GM12878 (cell line): ENCODE data around the gene DPM2. TPM values are rescaled to one million over a fixed set of nuclear protein-coding genes. Genes with fewer than 3 reads are reported as not detected.

Experiments used
- ATAC-seq: fragments of 200-7000 bp; cut with Tn5 transposase; 3 replicates; pipeline ENCODE4 v1.9.1; 2020; ENCODE audit warnings: mild to moderate bottlenecking, moderate library complexity
- BruUV-seq: library from RNA; stranded (reverse); fragments of 400-500 nt; replicated peaks from 2 replicates; lab custom pipeline; 2021; lab: Mats Ljungman, UMichigan
- CTCF ChIA-PET: fragments of 300-600 bp; sonication (Branson Sonifier 250); formaldehyde crosslinking; extraction: SDS; loops from one replicate; lab custom pipeline; 2021; ENCODE audit warnings: inconsistent platforms; lab: Yijun Ruan, JAX
- POLR2A ChIA-PET: fragments of 350-600 bp; formaldehyde crosslinking; extraction: SDS; loops from one replicate; lab custom pipeline; 2021; ENCODE audit warnings: inconsistent platforms; lab: Charles Lee
- RAD21 ChIA-PET: fragments of 300-600 bp; sonication (Branson Sonifier 250); formaldehyde crosslinking; loops from one replicate; lab custom pipeline; 2023; ENCODE audit warnings: antibody characterized with exemption; ENCODE audit not compliant: unreplicated experiment; lab: Charles Lee
- SMC1A ChIA-PET: fragments of 300-600 bp; sonication (Branson Sonifier 250); formaldehyde crosslinking; loops from one replicate; lab custom pipeline; 2023; ENCODE audit not compliant: unreplicated experiment, uncharacterized antibody; lab: Charles Lee
- DNase-seq: peaks from one replicate; pipeline ENCODE4 v3.0.0-alpha.2; 2011; ENCODE audit warnings: low read depth, low spot score
- FAIRE-seq: peaks from 3 replicates; lab custom pipeline; 2011; peaks lifted over from hg19 to GRCh38; lab: Jason Lieb, UNC
- H2AFZ ChIP-seq: 2 replicates; pipeline ENCODE4 v1.6.0; 2011; ENCODE audit warnings: low read depth, low read length, control low read depth; ENCODE audit not compliant: control insufficient read depth
- H3K27ac ChIP-seq: 2 replicates; pipeline ENCODE4 v1.5.1; 2011; ENCODE audit warnings: control low read depth; ENCODE audit not compliant: control insufficient read depth, insufficient read depth
- H3K27me3 ChIP-seq, 2 experiments: replicated peaks in 1 of 2; 2 replicates each; pipeline versions ENCODE4 v1.6.0 to v1.6.1; 2011; ENCODE audit warnings: low read length in 1 of 2; ENCODE audit not compliant: control insufficient read depth in 2 of 2, insufficient read depth in 2 of 2
- H3K36me3 ChIP-seq, 2 experiments: 2 replicates each; pipeline ENCODE4 v1.5.1; 2011; ENCODE audit warnings: low read length in 1 of 2; ENCODE audit not compliant: control insufficient read depth in 2 of 2, insufficient read depth in 2 of 2
- H3K4me1 ChIP-seq: 2 replicates; pipeline ENCODE4 v1.6.1; 2011; ENCODE audit warnings: mild to moderate bottlenecking, low read length, moderate library complexity, mixed read lengths; ENCODE audit not compliant: control insufficient read depth, insufficient read depth
- H3K4me2 ChIP-seq: 2 replicates; pipeline ENCODE4 v1.6.0; 2011; ENCODE audit warnings: control low read depth; ENCODE audit not compliant: control insufficient read depth, insufficient read depth
- H3K4me3 ChIP-seq: fragments of 200-600 bp; sonication (generic); 2 replicates; pipeline ENCODE4 v1.5.1; 2016
- H3K79me2 ChIP-seq: 2 replicates; pipeline ENCODE4 v1.6.0; 2011; ENCODE audit warnings: low read length; ENCODE audit not compliant: control insufficient read depth, insufficient read depth
- H3K9ac ChIP-seq: 2 replicates; pipeline ENCODE4 v1.8.0; 2011; ENCODE audit warnings: low read length, control low read depth, mixed read lengths; ENCODE audit not compliant: control insufficient read depth, insufficient read depth
- H3K9me3 ChIP-seq: replicated peaks from 3 replicates; pipeline ENCODE4 v1.5.1; 2011; ENCODE audit warnings: mild to moderate bottlenecking, low read length; ENCODE audit not compliant: control insufficient read depth, insufficient read depth
- H4K20me1 ChIP-seq: 2 replicates; pipeline ENCODE4 v1.6.0; 2011; ENCODE audit not compliant: control insufficient read depth, insufficient read depth
- ASH2L ChIP-seq: fragments of 300-600, 200-600 bp; sonication (generic); IDR thresholded peaks from 2 replicates; pipeline ENCODE4 v1.6.1; 2017; ENCODE audit warnings: low read depth, mild to moderate bottlenecking, borderline replicate concordance
- BACH1 ChIP-seq: fragments of 450-650 bp; IDR thresholded peaks from 2 replicates; pipeline ENCODE4 v1.6.1; 2017; ENCODE audit warnings: mild to moderate bottlenecking, borderline replicate concordance
- BHLHE40 ChIP-seq, 2 experiments: fragments of 450-650 bp in 1 of 2; IDR thresholded peaks; 2 replicates each; pipeline ENCODE4 v1.6.1; 2011 to 2017; ENCODE audit warnings: low read depth in 2 of 2, borderline replicate concordance in 1 of 2, improper control_type of control experiment in 1 of 2, low read length in 1 of 2, mild to moderate bottlenecking in 1 of 2
- EED ChIP-seq: sonication (generic); IDR thresholded peaks from 2 replicates; pipeline ENCODE4 v1.6.1; 2016; ENCODE audit warnings: antibody characterized with exemption, low read depth
- GABPA ChIP-seq: IDR thresholded peaks from 2 replicates; pipeline ENCODE4 v1.6.1; 2014; ENCODE audit warnings: antibody characterized with exemption, low read depth, mild to moderate bottlenecking, inconsistent platforms
- HCFC1 ChIP-seq: fragments of 150-350 bp; IDR thresholded peaks from 2 replicates; pipeline ENCODE4 v1.6.1; 2014; ENCODE audit warnings: low read length
- HDAC6 ChIP-seq: fragments of 200-600 bp; sonication (generic); IDR thresholded peaks from one replicate; pipeline ENCODE4 v1.8.0; 2017; ENCODE audit warnings: antibody characterized with exemption; ENCODE audit not compliant: unreplicated experiment
- LARP7 ChIP-seq: fragments of 450-650 bp; IDR thresholded peaks from 2 replicates; pipeline ENCODE4 v1.6.1; 2017; ENCODE audit warnings: mild to moderate bottlenecking
- MTA2 ChIP-seq: fragments of 450-650 bp; IDR thresholded peaks from 2 replicates; pipeline ENCODE4 v1.6.1; 2016; ENCODE audit warnings: low read depth, mild to moderate bottlenecking, moderate library complexity
- PAX5 ChIP-seq: IDR thresholded peaks from 2 replicates; pipeline ENCODE4 v1.6.1; 2011; ENCODE audit warnings: low read depth, low read length, borderline replicate concordance
- POU2F2 ChIP-seq: IDR thresholded peaks from 3 replicates; pipeline ENCODE4 v1.6.1; 2011; ENCODE audit warnings: low read depth, mild to moderate bottlenecking, low read length, borderline replicate concordance
- RAD21 ChIP-seq: IDR thresholded peaks from 2 replicates; pipeline ENCODE4 v1.6.1; 2011; ENCODE audit warnings: mild to moderate bottlenecking, low read depth, low read length, moderate library complexity; ENCODE audit not compliant: insufficient read depth
- RB1 ChIP-seq: fragments of 450-650 bp; formaldehyde crosslinking; IDR thresholded peaks from 2 replicates; pipeline ENCODE4 v1.6.1; 2017; ENCODE audit warnings: mild to moderate bottlenecking, borderline replicate concordance
- RUNX3 ChIP-seq: IDR thresholded peaks from 2 replicates; pipeline ENCODE4 v1.6.1; 2012; ENCODE audit warnings: low read length, inconsistent platforms
- SPI1 ChIP-seq: IDR thresholded peaks from 2 replicates; pipeline ENCODE4 v1.6.1; 2011; ENCODE audit warnings: low read depth, mild to moderate bottlenecking, low read length, moderate library complexity, borderline replicate concordance; ENCODE audit not compliant: insufficient read depth
- SRF ChIP-seq, 2 experiments: IDR thresholded peaks; 2 replicates each; pipeline ENCODE4 v1.6.1; 2011; ENCODE audit warnings: low read depth in 2 of 2, low read length in 2 of 2, mild to moderate bottlenecking in 1 of 2, moderate library complexity in 1 of 2
- TCF12 ChIP-seq: IDR thresholded peaks from 2 replicates; pipeline ENCODE4 v1.6.1; 2011; ENCODE audit warnings: low read depth, mild to moderate bottlenecking, low read length
- TCF3 ChIP-seq: IDR thresholded peaks from 2 replicates; pipeline ENCODE4 v1.6.1; 2012; ENCODE audit warnings: low read depth, mild to moderate bottlenecking, low read length, borderline replicate concordance; ENCODE audit not compliant: insufficient read depth
- WGBS: methylation state at CpG from one replicate; pipeline ENCODE4 v1.1.6; 2016; ENCODE audit warnings: low lambda C conversion rate; ENCODE audit not compliant: insufficient replicate concordance, insufficient coverage; ENCODE audit errors: missing lambda C conversion rate; 5-methylcytosine and 5-hydroxymethylcytosine counted together
- in situ Hi-C: fragments of 300-500 bp; cut with MboI; formaldehyde crosslinking; loops from 9 replicates; pipeline ENCODE4 v1.14.3; 2018; ENCODE audit warnings: mixed read lengths
- intact Hi-C: fragments of 100-400 bp; cut with micrococcal nuclease; formaldehyde crosslinking; loops from one replicate; pipeline ENCODE4 v1.14.2; 2022; ENCODE audit not compliant: unreplicated experiment
- polyA plus RNA-seq, 11 experiments: library from polyadenylated mRNA; depleted of rRNA in 4 of 11; unstranded in 6 of 11; stranded (reverse) in 5 of 11; fragments of >200 nt; fragmentation: Nextera tagmentation in 4 of 11; fragmentation: Illumina TruSeq in 1 of 11; extraction: Ambion mirVana in 4 of 11; extraction: Trizol in 1 of 11; gene quantifications; 1 replicate in 1 of 11; 2 replicates in 10 of 11; pipeline versions ENCODE4 v1.2.1 to v1.2.3, GENCODE V29; 2011 to 2016; ENCODE audit warnings: inconsistent platforms in 2 of 11, missing spikeins in 2 of 11, low read depth in 1 of 11
- total RNA-seq, 4 experiments: library from RNA; depleted of rRNA in 3 of 4; stranded (reverse); fragments of >200 nt in 3 of 4; fragmentation: Illumina TruSeq in 1 of 4; extraction: Trizol in 1 of 4; gene quantifications; 2 replicates each; pipeline versions ENCODE4 v1.2.1 to v1.2.3, GENCODE V29; 2013 to 2021
- TF ChIP-seq, protein P1 (sequence below): fragments of 450-650 bp; conservative IDR thresholded peaks from 2 replicates; pipeline ENCODE4 v1.6.1; 2017; ENCODE audit warnings: mild to moderate bottlenecking, moderate library complexity
- TF ChIP-seq, protein P2 (sequence below): IDR thresholded peaks from 2 replicates; pipeline ENCODE4 v1.6.1; 2011; ENCODE audit warnings: low read depth, mild to moderate bottlenecking, low read length, moderate library complexity, borderline replicate concordance; ENCODE audit errors: extremely low read depth

DPM2 gene
- total and polyA plus RNA-seq, 10 of the 15 experiments (the other 5 are each of a cell fraction or from before 2014, with no cell fraction given): 22.7 to 77.9 (median 44.7) TPM

DNA sequence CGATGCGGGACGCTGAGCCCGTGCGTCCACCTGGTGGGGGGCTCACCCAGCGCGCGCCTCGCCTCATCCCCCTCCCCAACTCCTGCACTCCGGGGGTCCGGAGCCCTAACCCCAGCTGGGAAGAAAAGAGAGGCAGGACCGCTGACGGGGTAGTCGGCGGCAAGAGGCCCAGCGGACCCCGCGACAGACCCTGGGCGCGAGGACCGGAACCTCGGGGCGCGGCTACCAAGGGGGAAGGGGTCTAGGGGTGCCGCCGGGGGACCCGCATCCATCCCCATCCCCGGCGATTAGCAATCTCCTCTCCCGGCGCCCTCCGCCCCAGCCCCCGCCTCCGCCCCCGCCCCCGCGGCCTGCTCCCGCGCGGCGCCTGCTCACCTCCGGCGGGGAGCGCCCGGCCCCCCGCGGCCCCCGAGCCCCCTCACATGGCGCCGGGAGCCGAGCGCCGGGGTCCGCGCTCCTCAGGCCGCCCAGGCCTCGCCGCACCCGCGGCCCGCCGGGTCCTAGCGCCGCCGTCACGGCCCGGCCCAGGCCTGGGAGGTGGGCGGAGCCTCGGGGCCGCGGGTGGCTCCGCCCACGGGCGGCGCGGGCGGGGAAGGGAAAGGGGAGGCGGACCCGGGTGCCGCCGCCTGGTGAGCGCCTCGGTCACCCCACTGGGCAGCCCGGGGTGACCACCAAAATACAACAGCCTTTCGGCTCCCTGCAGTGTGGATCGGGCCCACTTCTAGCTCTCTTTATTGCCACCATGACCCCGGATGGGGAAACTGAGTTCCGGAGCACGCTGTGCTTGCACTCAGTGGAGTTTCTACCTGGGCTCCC is 38.3 kb downstream of the DPM2 start, which contains the start of gene ST6GALNAC6:
Gene ST6GALNAC6 (minus strand): TSS at position 476 of the 816 bp plus-strand sequence. CDS start 1,622 bp downstream, outside the sequence.
- SMC1A ChIA-PET: interaction anchor here (1.0 to 4.8 kb wide), 4 partner anchors 10 to 207 kb away, joined by 3 to 36 read pairs (median 5); partner anchors contain the start of gene ST6GALNAC4
- RAD21 ChIA-PET: interaction anchor here (1.3 to 10.1 kb wide), 2 partner anchors 14 to 17 kb away, joined by 3 to 92 read pairs; partner anchors contain the start of gene ST6GALNAC4
- peak within 1 kb of the TSS; percentile 65; the same call in 1 of the 2 replicates for H3K27ac ChIP-seq
- H3K27me3 ChIP-seq: no peaks in the 10 kb centered on the region
- H4K20me1 ChIP-seq: no peaks in the 10 kb centered on the region
- H3K36me3 ChIP-seq: peaks cover under 1 to 5% of the 10 kb centered on the region in 2 experiments; a peak in 3 of 4 replicates
- ATAC-seq: peak; percentile 76
- H3K4me1 ChIP-seq: peaks cover 49% of the 10 kb centered on the region
- peak within 1 kb of the TSS; percentile 91 for H3K4me3 ChIP-seq
- peak within 1 kb of the TSS; percentile 81 for H2AFZ ChIP-seq
- H3K9me3 ChIP-seq: peaks cover 2% of the 10 kb centered on the region; the same call in 2 of the 3 replicates
- POLR2A ChIA-PET: interaction anchor here (0.9 to 11.0 kb wide), 6 partner anchors 10 to 229 kb away, joined by 3 to 166 read pairs (median 3); partner anchors contain the start of genes CDK9, SH2D3C and ST6GALNAC4
- intact Hi-C loops: no loop called here
- no TSS peak for BruUV-seq
- no peak for DNase-seq
- FAIRE-seq: no peak
- peak within 1 kb of the TSS; percentile 88 for H3K9ac ChIP-seq
- H3K79me2 ChIP-seq: peaks cover 5% of the 10 kb centered on the region
- CTCF ChIA-PET: interaction anchor here (0.6 to 4.5 kb wide), 6 partner anchors 11 to 742 kb away, joined by 3 to 24 read pairs (median 4); no protein-coding TSS in a partner anchor
- H3K4me2 ChIP-seq: peak within 1 kb of the TSS; percentile 92
- 2% methylated on average over 42 of the region's 89 CpGs for WGBS
- in situ Hi-C loops: no loop called here
- TF ChIP-seq PAX5 (peak; percentile 49; the same call in 1 of the 2 replicates), BACH1 (peak; percentile 63; the same call in 1 of the 2 replicates), SPI1 (no peak), LARP7 (0 out of 2 replicates have a peak, but pooled peaks have one; percentile 16), TCF12 (peak; percentile 48; the same call in 1 of the 2 replicates), HCFC1 (0 out of 2 replicates have a peak, but pooled peaks have one; percentile 37), MTA2 (no peak), BHLHE40 (IDR thresholded peaks at IDR 0.05; ENCODE audit: borderline replicate concordance in 1 of 2, low read depth in 2 of 2, low read length in 1 of 2) (peak in 1 of 2 experiments; percentile 68; a peak in 3 of 4 replicates), GABPA (0 out of 2 replicates have a peak, but pooled peaks have one; percentile 58), ASH2L (no peak), POU2F2 (peak; percentile 48; the same call in 1 of the 3 replicates), SRF (IDR thresholded peaks at IDR 0.05; ENCODE audit: low read depth in 2 of 2, low read length in 2 of 2) (0 out of 4 replicates have a peak, but pooled peaks of 1 of the 2 experiments have one; percentile 36), RAD21 (peak; percentile 17; the same call in 1 of the 2 replicates), RB1 (0 out of 2 replicates have a peak, but pooled peaks have one; percentile 65), TCF3 (0 out of 2 replicates have a peak, but pooled peaks have one; percentile 28), HDAC6 (no peak), RUNX3 (peak; percentile 14; the same call in 1 of the 2 replicates), EED (0 out of 2 replicates have a peak, but pooled peaks have one; percentile 14)
- TF ChIP-seq, protein P1, sequence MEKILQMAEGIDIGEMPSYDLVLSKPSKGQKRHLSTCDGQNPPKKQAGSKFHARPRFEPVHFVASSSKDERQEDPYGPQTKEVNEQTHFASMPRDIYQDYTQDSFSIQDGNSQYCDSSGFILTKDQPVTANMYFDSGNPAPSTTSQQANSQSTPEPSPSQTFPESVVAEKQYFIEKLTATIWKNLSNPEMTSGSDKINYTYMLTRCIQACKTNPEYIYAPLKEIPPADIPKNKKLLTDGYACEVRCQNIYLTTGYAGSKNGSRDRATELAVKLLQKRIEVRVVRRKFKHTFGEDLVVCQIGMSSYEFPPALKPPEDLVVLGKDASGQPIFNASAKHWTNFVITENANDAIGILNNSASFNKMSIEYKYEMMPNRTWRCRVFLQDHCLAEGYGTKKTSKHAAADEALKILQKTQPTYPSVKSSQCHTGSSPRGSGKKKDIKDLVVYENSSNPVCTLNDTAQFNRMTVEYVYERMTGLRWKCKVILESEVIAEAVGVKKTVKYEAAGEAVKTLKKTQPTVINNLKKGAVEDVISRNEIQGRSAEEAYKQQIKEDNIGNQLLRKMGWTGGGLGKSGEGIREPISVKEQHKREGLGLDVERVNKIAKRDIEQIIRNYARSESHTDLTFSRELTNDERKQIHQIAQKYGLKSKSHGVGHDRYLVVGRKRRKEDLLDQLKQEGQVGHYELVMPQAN: peak; percentile 30; the same call in 1 of the 2 replicates
- TF ChIP-seq, protein P2, sequence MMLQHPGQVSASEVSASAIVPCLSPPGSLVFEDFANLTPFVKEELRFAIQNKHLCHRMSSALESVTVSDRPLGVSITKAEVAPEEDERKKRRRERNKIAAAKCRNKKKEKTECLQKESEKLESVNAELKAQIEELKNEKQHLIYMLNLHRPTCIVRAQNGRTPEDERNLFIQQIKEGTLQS: no peak
